GM12878 (cell line): ENCODE data around the gene SSBP3. TPM values are rescaled to one million over a fixed set of nuclear protein-coding genes. Genes with fewer than 3 reads are reported as not detected.

Source experiments
- MXI1 ChIP-seq: fragments of 150-350 bp; IDR thresholded peaks from 2 replicates; pipeline ENCODE4 v1.6.1; 2011; ENCODE audit warnings: low read depth, mild to moderate bottlenecking, inconsistent platforms, low read length, improper control_type of control experiment
- POU2F2 ChIP-seq: IDR thresholded peaks from 3 replicates; pipeline ENCODE4 v1.6.1; 2011; ENCODE audit warnings: low read depth, mild to moderate bottlenecking, low read length, borderline replicate concordance
- SMC3 ChIP-seq: IDR thresholded peaks from 2 replicates; pipeline ENCODE4 v1.6.1; 2011; ENCODE audit warnings: low read length, improper control_type of control experiment, borderline replicate concordance
- polyA plus RNA-seq, 11 experiments: library from polyadenylated mRNA; depleted of rRNA in 4 of 11; unstranded in 6 of 11; stranded (reverse) in 5 of 11; fragments of >200 nt; fragmentation: Nextera tagmentation in 4 of 11; fragmentation: Illumina TruSeq in 1 of 11; extraction: Ambion mirVana in 4 of 11; extraction: Trizol in 1 of 11; gene quantifications; 1 replicate in 1 of 11; 2 replicates in 10 of 11; pipeline versions ENCODE4 v1.2.1 to v1.2.3, GENCODE V29; 2011 to 2016; ENCODE audit warnings: inconsistent platforms in 2 of 11, missing spikeins in 2 of 11, low read depth in 1 of 11
- total RNA-seq, 4 experiments: library from RNA; depleted of rRNA in 3 of 4; stranded (reverse); fragments of >200 nt in 3 of 4; fragmentation: Illumina TruSeq in 1 of 4; extraction: Trizol in 1 of 4; gene quantifications; 2 replicates each; pipeline versions ENCODE4 v1.2.1 to v1.2.3, GENCODE V29; 2013 to 2021
- TF ChIP-seq, protein P1 (sequence below): fragments of 450-650 bp; IDR thresholded peaks from 2 replicates; pipeline ENCODE4 v1.6.1; 2018; ENCODE audit warnings: mild to moderate bottlenecking, low read depth, moderate library complexity; ENCODE audit not compliant: partially characterized antibody
- TF ChIP-seq, protein P2 (sequence below), 3 experiments: IDR thresholded peaks in 2 of 3; conservative IDR thresholded peaks in 1 of 3; 2 replicates each; pipeline ENCODE4 v1.5.1; 2011; ENCODE audit warnings: low read depth in 3 of 3, low read length in 3 of 3, mild to moderate bottlenecking in 3 of 3, control low read depth in 2 of 3, moderate library complexity in 2 of 3, inconsistent platforms in 1 of 3, mixed read lengths in 1 of 3; ENCODE audit not compliant: control insufficient read depth in 2 of 3, insufficient read depth in 1 of 3; ENCODE audit errors: extremely low read depth in 1 of 3
- TF ChIP-seq, protein P3 (sequence below): IDR thresholded peaks from 2 replicates; pipeline ENCODE4 v1.6.1; 2011; ENCODE audit warnings: mild to moderate bottlenecking, low read depth, low read length, moderate library complexity; ENCODE audit not compliant: insufficient replicate concordance

The SSBP3 gene
- total and polyA plus RNA-seq, 10 of the 15 experiments (the other 5 are each of a cell fraction or from before 2014, with no cell fraction given): 4.1 to 51.7 (median 17.1) TPM

DNA sequence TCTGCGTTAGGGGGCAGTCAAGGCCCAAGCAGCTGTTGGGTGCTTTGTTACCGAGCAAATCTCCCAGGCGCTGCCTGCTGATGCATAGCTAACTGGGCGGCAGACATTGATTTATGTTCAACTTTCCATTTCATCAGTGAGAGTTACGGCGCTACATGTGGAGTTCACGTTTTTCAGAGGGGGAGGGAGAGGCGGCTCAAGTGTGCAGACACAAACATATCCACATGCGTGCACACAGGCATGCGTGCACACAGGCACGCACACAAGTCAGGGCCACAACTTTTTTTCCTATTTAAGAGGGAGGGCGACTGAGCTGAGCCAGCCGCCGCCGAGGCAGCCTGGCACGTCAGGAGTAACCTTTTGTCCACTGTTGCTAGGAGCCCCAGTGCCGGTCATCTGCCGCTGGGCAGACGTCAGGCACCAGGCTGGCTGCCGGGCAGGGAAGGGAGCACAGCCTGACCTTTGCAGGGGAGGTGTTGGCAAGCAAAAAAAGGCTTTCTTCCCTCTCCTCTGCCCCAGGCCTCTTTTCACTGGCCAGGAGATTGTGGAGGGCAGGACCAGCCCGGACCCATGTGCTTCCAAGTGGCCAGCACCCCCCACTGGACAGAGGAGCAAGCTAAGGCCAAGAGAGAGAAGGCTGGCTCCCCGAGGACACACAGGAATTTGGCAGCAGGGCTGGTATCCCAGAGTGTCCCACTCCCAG is 133.0 kb downstream of the SSBP3 start (continued):
- TF ChIP-seq, protein P1, sequence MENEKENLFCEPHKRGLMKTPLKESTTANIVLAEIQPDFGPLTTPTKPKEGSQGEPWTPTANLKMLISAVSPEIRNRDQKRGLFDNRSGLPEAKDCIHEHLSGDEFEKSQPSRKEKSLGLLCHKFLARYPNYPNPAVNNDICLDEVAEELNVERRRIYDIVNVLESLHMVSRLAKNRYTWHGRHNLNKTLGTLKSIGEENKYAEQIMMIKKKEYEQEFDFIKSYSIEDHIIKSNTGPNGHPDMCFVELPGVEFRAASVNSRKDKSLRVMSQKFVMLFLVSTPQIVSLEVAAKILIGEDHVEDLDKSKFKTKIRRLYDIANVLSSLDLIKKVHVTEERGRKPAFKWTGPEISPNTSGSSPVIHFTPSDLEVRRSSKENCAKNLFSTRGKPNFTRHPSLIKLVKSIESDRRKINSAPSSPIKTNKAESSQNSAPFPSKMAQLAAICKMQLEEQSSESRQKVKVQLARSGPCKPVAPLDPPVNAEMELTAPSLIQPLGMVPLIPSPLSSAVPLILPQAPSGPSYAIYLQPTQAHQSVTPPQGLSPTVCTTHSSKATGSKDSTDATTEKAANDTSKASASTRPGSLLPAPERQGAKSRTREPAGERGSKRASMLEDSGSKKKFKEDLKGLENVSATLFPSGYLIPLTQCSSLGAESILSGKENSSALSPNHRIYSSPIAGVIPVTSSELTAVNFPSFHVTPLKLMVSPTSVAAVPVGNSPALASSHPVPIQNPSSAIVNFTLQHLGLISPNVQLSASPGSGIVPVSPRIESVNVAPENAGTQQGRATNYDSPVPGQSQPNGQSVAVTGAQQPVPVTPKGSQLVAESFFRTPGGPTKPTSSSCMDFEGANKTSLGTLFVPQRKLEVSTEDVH: no peak
- TF ChIP-seq, protein P2, sequence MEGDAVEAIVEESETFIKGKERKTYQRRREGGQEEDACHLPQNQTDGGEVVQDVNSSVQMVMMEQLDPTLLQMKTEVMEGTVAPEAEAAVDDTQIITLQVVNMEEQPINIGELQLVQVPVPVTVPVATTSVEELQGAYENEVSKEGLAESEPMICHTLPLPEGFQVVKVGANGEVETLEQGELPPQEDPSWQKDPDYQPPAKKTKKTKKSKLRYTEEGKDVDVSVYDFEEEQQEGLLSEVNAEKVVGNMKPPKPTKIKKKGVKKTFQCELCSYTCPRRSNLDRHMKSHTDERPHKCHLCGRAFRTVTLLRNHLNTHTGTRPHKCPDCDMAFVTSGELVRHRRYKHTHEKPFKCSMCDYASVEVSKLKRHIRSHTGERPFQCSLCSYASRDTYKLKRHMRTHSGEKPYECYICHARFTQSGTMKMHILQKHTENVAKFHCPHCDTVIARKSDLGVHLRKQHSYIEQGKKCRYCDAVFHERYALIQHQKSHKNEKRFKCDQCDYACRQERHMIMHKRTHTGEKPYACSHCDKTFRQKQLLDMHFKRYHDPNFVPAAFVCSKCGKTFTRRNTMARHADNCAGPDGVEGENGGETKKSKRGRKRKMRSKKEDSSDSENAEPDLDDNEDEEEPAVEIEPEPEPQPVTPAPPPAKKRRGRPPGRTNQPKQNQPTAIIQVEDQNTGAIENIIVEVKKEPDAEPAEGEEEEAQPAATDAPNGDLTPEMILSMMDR (IDR thresholded peaks at IDR 0.05 in 2 of 3, conservative IDR thresholded peaks at IDR 0.05 in 1 of 3; ENCODE audit: control insufficient read depth in 2 of 3, extremely low read depth in 1 of 3, insufficient read depth in 1 of 3, low read depth in 3 of 3, low read length in 3 of 3): peak in 2 of 3 experiments; percentile 62 to 64; a peak in 4 of 6 replicates
- TF ChIP-seq SMC3 (peak; percentile 45; the same call in 1 of the 2 replicates), POU2F2 (peak; percentile 75; the same call in 1 of the 3 replicates), MXI1 (peak; percentile 55)
- TF ChIP-seq, protein P3, sequence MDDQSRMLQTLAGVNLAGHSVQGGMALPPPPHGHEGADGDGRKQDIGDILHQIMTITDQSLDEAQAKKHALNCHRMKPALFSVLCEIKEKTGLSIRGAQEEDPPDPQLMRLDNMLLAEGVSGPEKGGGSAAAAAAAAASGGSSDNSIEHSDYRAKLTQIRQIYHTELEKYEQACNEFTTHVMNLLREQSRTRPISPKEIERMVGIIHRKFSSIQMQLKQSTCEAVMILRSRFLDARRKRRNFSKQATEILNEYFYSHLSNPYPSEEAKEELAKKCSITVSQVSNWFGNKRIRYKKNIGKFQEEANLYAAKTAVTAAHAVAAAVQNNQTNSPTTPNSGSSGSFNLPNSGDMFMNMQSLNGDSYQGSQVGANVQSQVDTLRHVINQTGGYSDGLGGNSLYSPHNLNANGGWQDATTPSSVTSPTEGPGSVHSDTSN: peak; percentile 89
